Suprapubic skin (tissue), 4 donors: ENCODE data around the gene LITAFD.

Experiments used
- EP300 ChIP-seq: sonication (generic); formaldehyde crosslinking; IDR thresholded peaks from one replicate; pipeline ENCODE4 v1.6.1; 2017; ENCODE audit warnings: antibody characterized with exemption
- POLR2A ChIP-seq, 2 donors: fragments of 450-650 bp; IDR thresholded peaks; one replicate each; pipeline ENCODE4 v1.6.1; 2017; ENCODE audit warnings: antibody characterized with exemption in 2 of 2, mild to moderate bottlenecking in 2 of 2, moderate library complexity in 2 of 2
- POLR2AphosphoS5 ChIP-seq, 3 donors: sonication (generic); formaldehyde crosslinking; IDR thresholded peaks; one replicate each; pipeline ENCODE4 v1.6.1; 2017; ENCODE audit warnings: antibody characterized with exemption in 3 of 3
- TF ChIP-seq, protein P1 (sequence below), 2 donors: fragments of 200-600 bp in 1 of 2; fragments of 450-650 bp in 1 of 2; sonication (generic) in 1 of 2; IDR thresholded peaks; one replicate each; pipeline ENCODE4 v1.5.1; 2016 to 2019; ENCODE audit warnings: antibody characterized with exemption in 2 of 2, mild to moderate bottlenecking in 1 of 2, moderate library complexity in 1 of 2

DNA sequence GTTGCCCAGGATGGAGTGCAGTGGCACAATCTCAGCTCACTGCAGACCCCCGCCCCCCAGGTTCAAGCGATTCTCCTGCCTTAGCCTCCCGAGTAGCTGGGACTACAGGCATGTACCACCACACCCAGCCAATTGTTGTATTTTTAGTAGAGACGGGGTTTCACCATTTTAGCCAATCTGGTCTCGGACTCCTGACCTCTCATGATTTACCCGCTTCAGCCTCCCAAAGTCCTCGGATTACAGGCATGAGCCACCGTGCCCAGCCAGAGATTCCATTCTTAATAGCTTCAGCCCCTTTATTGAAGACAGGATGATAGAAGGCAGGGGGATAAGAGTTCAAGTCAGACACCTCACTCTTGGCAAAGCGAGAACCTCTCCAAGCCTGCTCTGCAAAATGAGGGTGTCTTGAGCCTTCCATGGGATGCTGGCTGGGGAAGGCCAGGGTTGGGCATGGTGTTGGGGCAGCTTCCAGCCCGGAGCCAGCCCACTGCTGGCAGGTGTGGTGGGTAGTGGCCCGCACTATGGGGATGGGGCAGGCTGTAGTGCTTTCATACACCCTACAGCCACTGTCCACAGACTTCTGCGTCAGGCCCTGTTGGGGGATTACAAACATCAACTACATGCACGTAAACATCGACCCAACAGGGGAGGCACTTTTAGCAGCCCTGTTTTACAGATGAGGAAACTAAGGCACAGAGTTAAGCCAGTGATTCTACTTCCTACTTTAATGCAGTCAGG lies 16.8 kb upstream of the LITAFD start:
- TF ChIP-seq, protein P1, sequence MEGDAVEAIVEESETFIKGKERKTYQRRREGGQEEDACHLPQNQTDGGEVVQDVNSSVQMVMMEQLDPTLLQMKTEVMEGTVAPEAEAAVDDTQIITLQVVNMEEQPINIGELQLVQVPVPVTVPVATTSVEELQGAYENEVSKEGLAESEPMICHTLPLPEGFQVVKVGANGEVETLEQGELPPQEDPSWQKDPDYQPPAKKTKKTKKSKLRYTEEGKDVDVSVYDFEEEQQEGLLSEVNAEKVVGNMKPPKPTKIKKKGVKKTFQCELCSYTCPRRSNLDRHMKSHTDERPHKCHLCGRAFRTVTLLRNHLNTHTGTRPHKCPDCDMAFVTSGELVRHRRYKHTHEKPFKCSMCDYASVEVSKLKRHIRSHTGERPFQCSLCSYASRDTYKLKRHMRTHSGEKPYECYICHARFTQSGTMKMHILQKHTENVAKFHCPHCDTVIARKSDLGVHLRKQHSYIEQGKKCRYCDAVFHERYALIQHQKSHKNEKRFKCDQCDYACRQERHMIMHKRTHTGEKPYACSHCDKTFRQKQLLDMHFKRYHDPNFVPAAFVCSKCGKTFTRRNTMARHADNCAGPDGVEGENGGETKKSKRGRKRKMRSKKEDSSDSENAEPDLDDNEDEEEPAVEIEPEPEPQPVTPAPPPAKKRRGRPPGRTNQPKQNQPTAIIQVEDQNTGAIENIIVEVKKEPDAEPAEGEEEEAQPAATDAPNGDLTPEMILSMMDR (IDR thresholded peaks at IDR 0.05): no peak
- TF ChIP-seq POLR2A (IDR thresholded peaks at IDR 0.05) (no peak), POLR2AphosphoS5 (IDR thresholded peaks at IDR 0.05) (no peak), EP300 (no peak)
